Stimulated activated CD4-positive, alpha-beta T cell treated with anti-CD3 and anti-CD28 coated beads, Interleukin-4, amount 100 ng/mL, for 1 hour (primary cell): ENCODE measurements around the gene IL1R1.
A peak's percentile ranks its signal among the peaks of the same experiment; 100 is the strongest.

Experiments used
- DNase-seq: peaks from one replicate; pipeline ENCODE4 v3.0.0-alpha.2; 2020

The IL1R1 gene

GRCh38 chr2:102141011-102141943 is 1.3 kb upstream of the IL1R1 start:
- DNase-seq, result no peak

- DNase-seq, result peak; percentile 24
Measured at GRCh38 chr2:102142829-102143449, 393 bp downstream of the IL1R1 start.

DNA sequence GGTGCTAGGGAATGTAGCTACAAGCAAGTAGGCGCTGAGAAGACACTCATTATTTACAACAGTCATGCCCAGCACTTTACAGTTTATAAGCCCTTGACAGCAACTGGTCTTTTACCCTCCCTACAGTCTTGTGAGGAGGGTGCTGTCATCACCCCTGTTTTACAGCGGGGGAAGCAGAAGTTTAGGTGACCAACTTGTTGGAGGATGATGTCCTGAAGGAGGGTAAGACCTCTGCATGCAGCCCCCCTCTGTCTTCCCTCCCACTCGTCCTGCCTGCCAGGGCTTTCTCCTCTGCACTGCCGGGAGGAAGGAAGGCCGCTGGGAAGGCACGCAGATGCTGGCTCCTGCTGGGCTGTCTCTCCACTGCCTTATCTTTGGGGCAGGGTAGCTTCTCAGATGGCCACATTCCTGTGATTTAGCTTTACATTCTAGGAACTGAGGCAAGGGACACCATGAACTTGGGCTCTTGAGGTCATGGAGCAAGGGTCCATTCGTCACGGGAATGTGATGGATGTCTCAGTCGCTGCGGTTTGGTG is 972 bp downstream of the IL1R1 start:
- DNase-seq, result no peak

DNA sequence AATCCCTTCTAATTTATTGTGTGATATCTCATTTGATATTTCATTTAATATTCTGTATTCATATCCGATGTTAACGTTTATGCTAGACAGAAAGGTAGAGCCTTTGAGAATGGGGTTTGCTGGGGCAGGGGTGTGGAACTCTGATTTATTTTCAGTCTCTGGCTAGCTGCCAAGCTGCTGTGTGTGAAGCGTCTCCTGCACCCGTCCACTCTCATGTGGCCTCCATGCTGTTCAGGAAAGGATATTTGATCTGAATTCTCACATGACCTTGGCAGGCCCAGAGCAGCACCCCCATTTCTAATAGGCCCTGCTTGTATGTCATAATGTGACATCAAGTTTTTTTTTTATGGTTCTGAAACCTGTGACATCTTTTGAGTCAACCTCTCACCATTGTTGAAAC is 1.6 kb downstream of the IL1R1 start:
- no peak for DNase-seq

GRCh38 chr2:102145107-102145506 is 2.6 kb downstream of the IL1R1 start:
- no peak for DNase-seq

GRCh38 chr2:102145934-102146333 is 3.4 kb downstream of the IL1R1 start:
- DNase-seq, result no peak

- peak; percentile 50 for DNase-seq
Measured at GRCh38 chr2:102147935-102148334, 5.4 kb downstream of the IL1R1 start.

GRCh38 chr2:102149243-102149642 is 6.7 kb downstream of the IL1R1 start:
- no peak for DNase-seq

GRCh38 chr2:102149644-102150455 is 7.3 kb downstream of the IL1R1 start:
- DNase-seq, result no peak

DNA sequence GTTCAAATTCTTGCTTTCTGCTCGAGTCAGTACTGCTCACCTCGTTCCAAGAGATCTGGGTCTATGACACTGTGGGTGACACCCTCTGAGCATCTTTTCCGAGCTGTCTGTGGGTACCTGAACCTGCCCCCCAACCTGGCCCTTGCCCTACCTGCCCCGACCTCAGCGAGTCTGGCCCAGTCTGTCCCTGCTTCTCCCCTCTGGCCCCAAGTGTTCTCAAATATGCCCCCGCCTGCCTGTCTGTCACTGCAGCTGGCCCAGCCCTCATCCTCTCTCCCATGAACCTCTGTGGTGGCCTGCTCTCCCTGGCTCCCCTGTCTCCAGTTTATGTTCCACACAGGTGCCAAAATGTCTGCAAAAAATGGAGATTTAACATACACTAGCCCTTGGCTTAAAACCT is 11.8 kb downstream of the IL1R1 start:
- DNase-seq, result no peak

- no peak for DNase-seq
Measured at GRCh38 chr2:102154946-102155702, 12.6 kb downstream of the IL1R1 start.

GRCh38 chr2:102155703-102156515 is 13.4 kb downstream of the IL1R1 start:
- no peak for DNase-seq

GRCh38 chr2:102158011-102158755 is 15.6 kb downstream of the IL1R1 start:
- DNase-seq, result no peak

- DNase-seq, result no peak
Measured at GRCh38 chr2:102159295-102159694, 16.7 kb downstream of the IL1R1 start.

GRCh38 chr2:102166189-102166845 is 23.8 kb downstream of the IL1R1 start:
- no peak for DNase-seq

- no peak for DNase-seq
Measured at GRCh38 chr2:102168026-102168771, 25.7 kb downstream of the IL1R1 start.

DNA sequence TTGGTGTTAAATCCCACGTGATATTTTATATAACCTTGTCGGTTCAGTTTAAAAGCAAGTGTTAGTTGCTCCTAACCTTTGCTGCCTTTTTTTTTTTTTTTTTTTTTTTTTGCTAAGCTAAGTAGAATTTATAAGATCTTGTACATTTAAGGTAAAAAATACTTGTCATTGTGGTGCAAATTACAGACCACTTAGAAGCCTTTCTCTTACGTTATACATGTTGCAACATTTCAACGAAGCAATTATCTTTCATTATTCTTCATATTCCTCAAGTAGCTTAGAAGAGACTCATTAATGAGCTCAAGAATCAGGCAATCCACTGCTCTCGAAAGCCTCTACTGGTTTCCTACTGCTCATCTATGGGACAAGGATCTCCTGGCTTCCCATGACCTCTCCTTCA is 29.4 kb downstream of the IL1R1 start:
- no peak for DNase-seq

- no peak for DNase-seq
Measured at GRCh38 chr2:102172745-102173144, 30.2 kb downstream of the IL1R1 start.

- DNase-seq, result no peak
Measured at GRCh38 chr2:102176172-102176571, 33.6 kb downstream of the IL1R1 start.
